Fibroblast of mammary gland (primary cell): ENCODE measurements around the gene FAM20C.

Experiments
- DNase-seq: peaks from one replicate; pipeline ENCODE4 v3.0.0-alpha.2; 2010; ENCODE audit warnings: low read depth
- H3K4me3 ChIP-seq: 2 replicates; pipeline ENCODE4 v1.5.1; 2011; ENCODE audit warnings: low read depth, mild to moderate bottlenecking, low read length, moderate library complexity; ENCODE audit not compliant: control insufficient read depth
- CTCF ChIP-seq: conservative IDR thresholded peaks from 2 replicates; pipeline ENCODE4 v1.5.1; 2011; ENCODE audit warnings: low read depth, low read length, inconsistent platforms; ENCODE audit not compliant: control insufficient read depth, insufficient read depth

Gene FAM20C

GRCh38 chr7:274266-274665 is 81.9 kb downstream of the FAM20C start:
- H3K4me3 ChIP-seq: no peak overlapping the region
- DNase-seq: no peak
- no peak for TF ChIP-seq CTCF

GRCh38 chr7:276230-276835 is 84.0 kb downstream of the FAM20C start:
- H3K4me3 ChIP-seq: no peak overlapping the region

GRCh38 chr7:277228-277627 is 84.9 kb downstream of the FAM20C start:
- TF ChIP-seq CTCF: no peak
- DNase-seq: no peak
- no peak overlapping the region for H3K4me3 ChIP-seq

More at GRCh38 chr7:276230-276835, 84.0 kb downstream of the FAM20C start:
- no peak for TF ChIP-seq CTCF
- DNase-seq: no peak

- TF ChIP-seq CTCF: no peak
- no peak for DNase-seq
- H3K4me3 ChIP-seq: no peak overlapping the region
Observed at GRCh38 chr7:278081-278480, 85.7 kb downstream of the FAM20C start.

GRCh38 chr7:279821-280220 is 87.5 kb downstream of the FAM20C start:
- DNase-seq: no peak
- H3K4me3 ChIP-seq: no peak overlapping the region
- TF ChIP-seq CTCF: no peak

- DNase-seq: no peak
- H3K4me3 ChIP-seq: no peak overlapping the region
- TF ChIP-seq CTCF: no peak
Observed at GRCh38 chr7:280461-280860, 88.1 kb downstream of the FAM20C start.

GRCh38 chr7:281637-282036 is 89.3 kb downstream of the FAM20C start:
- TF ChIP-seq CTCF: no peak
- DNase-seq: no peak
- no peak overlapping the region for H3K4me3 ChIP-seq
